Measurements from ENCODE around the gene CIPC.
A peak's percentile ranks its signal among the peaks of the same experiment; 100 is the strongest.

The CIPC gene

DNA sequence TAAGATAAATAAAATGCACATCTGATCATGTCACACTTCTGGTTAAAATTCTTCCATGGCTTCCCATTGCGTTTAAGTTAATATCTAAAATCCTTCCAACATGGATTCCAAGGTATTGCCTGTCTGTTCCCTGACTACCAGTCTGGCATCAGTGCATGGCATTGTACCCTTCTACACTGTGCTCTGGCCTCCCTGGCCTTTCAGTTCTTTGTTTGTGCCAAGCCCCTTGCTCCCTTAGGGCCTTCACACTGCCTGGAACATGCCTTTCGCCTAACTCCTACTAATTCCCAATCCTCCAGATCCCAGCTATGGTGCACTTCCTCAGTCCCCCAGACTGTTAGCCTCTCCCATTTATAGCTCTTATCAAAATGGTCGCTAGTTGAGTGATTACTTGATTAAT lies 6.3 kb downstream of the CIPC start:
- no peak for DNase-seq

DNA sequence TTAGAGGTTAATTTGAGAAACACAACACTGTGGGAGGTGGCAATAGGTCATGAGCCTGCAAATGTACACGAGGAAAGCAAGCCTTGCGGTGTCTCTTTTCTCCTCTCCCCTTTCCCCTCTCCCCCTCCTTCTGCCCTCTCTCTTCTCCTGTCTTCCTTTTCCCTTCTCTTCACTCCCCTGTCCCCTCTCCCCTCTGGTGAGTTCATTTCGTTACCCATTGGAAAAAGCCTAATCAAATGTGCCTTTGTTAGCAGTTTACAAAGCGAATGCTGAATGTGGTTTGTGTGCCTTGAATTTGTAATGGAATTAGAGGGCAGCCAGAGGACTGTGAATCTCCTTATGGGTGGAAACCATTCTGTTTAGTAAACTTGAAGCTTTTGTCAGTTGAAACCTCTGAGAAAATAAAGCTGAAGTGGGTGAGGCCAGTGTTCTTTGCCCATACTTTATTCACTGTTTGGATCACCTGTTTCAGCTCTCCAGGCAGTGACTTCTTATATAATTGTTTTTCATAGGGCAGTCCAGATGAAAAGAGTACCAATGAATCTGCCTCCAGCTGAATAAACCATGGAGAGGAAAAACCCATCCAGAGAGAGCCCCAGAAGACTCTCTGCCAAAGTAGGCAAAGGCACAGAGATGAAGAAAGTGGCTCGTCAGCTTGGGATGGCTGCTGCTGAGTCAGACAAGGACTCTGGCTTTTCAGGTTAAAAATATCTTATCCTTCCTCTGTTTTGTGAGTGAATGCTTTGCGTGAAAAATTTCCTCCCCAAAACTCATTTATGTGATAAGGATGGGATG lies 7.3 kb downstream of the CIPC start:
- no peak for DNase-seq

DNA sequence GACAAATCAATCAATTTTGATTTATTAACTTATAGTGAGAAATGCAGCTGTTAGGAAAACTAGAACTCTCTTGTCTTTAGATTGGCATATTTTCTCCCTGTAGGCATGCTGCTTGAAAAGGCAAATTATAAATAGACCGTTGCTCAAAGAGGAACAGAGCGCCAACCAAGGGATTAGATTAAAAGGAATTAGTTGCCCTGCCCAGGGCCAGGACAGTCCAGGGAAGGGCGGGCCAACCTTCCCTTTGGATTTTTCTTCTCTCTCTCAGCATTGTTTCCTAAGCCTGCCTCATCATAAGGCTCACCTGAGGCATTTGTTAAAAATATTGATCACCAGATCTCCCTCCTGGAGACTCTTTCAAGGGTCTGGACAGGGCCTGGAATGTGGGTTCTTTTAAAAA lies 8.6 kb downstream of the CIPC start:
- DNase-seq, result no peak

- no peak for DNase-seq
These were observed 9.2 kb downstream of the CIPC start for GRCh38 chr14:77107228-77107627.

GRCh38 chr14:77108753-77109152 lies 10.7 kb downstream of the CIPC start:
- DNase-seq, result no peak

DNA sequence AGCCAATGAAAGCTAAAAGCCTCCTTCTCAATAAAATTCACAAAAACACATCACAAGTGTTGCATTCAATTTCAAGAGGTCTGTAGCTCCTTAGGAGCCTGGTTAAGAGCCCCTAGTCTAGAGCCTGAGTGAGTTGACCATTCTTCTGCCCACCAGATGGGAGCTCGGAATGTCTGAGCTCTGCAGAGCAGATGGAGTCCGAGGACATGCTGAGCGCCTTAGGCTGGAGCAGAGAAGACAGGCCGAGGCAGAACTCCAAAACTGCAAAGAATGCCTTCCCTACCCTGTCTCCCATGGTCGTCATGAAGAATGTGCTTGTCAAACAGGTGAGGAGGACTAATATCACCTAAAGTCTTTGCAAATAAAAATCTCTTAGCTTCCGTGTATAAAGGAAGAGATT lies 11.6 kb downstream of the CIPC start:
- no peak for DNase-seq

DNA sequence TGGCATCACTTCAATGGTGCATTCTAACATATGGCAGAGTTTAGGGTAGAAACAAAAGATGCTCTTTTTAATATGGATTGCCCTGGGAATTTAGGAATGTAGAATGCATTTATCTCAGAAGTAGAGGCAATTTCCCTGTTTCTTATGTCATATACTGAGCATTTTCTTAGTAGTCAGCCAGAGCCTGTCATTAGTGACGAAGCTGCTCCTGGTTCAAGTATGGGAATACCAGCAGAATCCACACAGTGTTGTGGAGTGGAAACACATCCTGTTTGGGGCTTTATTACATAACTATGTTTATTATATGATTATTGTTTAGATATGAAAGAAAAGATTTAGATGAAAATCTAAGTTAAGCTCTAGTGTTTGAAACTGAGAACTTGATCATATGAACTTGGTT lies 12.2 kb downstream of the CIPC start:
- no peak for DNase-seq

- no peak for DNase-seq
These were observed 13.0 kb downstream of the CIPC start for GRCh38 chr14:77111021-77111420.

DNA sequence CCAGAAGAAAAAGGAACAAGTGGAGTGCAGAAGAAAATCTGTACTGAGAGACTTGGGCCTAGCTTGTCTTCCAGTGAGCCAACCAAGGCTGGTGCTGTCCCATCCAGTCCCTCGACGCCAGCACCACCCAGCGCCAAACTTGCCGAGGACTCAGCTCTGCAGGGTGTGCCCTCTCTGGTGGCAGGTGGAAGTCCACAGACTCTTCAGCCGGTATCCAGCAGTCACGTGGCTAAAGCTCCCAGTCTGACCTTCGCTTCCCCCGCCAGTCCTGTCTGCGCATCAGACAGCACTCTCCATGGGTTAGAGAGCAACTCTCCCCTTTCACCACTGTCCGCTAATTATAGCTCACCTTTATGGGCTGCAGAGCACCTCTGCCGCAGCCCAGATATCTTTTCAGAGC lies 15.6 kb downstream of the CIPC start:
- no peak for DNase-seq

DNA sequence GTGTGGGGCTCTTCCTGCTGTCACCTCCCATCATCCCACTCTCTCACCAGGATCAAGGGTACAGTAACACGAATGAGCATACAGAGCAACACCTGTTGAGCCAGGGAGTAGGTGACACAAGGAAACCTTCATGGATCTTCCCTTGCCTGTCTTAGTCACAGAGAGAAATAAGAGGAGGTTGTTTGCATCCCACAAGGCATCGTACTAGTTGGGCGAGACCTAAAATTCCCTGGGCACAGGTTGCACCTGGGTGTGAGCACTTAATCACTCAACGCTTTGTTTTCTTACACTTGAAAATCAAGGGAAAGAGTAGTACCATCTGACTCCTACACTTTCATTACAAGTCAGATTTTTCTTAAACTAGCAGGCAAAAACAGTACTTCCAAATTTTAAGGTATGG lies 16.6 kb downstream of the CIPC start:
- DNase-seq, result no peak

GRCh38 chr14:77116172-77116817 lies 18.2 kb downstream of the CIPC start:
- DNase-seq, result no peak

GRCh38 chr14:77119851-77120250 lies 21.8 kb downstream of the CIPC start:
- no peak for DNase-seq

DNA sequence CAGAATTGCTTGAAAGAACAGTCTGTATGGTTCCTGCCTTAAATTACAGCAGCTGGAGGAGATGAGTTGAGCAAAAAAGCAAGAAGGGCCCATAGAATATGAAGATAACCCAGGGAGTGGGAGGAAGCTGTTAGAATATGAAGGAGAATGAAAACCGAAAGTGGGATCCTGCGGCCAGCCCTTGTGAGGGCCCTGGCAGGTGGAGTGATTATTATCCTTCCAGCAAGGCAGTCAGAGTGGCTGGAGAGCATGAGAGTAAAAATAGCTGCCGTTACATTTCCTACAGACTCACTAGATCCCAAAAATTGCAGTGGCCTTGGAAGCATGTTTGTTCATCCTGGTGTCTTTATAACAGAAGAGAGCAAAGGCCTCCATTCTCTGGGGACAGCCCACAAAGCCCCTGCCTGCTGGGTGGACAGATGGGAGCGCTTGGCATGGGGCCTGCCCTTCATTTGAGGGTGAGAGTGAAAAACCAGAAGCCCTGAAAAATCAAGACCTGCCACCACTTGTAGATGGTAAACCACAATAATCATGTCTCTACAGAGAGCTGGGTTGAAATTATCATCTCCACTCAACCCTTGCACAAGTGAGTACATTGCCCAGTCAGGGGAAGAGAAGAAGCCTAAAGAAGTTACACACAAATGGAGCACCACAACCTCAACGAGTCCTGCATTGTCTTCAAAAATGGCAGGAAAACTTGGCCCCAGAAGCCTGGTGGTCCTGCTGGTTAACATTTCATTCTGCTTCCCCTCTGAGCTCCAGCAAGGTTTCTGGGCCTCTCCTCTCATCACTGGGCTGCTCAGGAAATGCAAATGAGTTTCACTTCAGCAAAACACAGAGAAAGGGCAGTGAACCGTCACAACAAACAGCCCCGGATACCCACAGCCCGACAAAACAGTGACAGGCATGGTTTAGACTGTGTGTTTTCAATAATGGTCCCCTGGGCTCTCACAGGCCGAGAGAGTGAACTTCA lies 23.0 kb downstream of the CIPC start:
- DNase-seq, result no peak

DNA sequence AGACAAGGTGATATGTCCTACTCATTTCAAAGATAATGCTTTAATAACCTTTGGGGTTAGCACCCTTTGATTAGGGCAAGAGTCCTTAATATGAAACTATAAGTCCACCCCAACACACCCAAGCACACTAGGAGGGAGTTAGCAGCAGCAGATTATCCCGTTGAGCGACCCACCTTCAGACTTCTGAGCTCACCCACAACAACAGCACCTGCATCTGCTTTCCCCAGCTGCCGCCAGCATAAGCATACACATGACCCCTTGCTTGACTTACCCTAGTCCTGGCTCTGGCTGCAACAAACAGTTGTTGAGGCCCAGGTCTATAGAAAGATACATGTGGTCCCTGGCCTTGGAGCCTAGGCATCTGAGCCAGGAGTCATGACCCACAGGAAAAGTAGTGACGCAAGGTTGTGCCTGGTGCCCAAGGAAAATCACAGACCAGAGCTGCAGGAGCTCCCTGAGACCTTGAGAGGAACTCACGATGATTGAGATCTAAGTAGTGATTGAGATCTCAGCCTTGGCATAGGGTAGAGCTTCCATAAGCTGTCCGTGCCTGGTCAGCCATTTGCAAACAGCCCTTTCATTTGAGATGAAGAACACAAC lies 24.6 kb downstream of the CIPC start:
- DNase-seq, result no peak

- no peak for DNase-seq
These were observed 25.6 kb downstream of the CIPC start for GRCh38 chr14:77123381-77124325.

DNA sequence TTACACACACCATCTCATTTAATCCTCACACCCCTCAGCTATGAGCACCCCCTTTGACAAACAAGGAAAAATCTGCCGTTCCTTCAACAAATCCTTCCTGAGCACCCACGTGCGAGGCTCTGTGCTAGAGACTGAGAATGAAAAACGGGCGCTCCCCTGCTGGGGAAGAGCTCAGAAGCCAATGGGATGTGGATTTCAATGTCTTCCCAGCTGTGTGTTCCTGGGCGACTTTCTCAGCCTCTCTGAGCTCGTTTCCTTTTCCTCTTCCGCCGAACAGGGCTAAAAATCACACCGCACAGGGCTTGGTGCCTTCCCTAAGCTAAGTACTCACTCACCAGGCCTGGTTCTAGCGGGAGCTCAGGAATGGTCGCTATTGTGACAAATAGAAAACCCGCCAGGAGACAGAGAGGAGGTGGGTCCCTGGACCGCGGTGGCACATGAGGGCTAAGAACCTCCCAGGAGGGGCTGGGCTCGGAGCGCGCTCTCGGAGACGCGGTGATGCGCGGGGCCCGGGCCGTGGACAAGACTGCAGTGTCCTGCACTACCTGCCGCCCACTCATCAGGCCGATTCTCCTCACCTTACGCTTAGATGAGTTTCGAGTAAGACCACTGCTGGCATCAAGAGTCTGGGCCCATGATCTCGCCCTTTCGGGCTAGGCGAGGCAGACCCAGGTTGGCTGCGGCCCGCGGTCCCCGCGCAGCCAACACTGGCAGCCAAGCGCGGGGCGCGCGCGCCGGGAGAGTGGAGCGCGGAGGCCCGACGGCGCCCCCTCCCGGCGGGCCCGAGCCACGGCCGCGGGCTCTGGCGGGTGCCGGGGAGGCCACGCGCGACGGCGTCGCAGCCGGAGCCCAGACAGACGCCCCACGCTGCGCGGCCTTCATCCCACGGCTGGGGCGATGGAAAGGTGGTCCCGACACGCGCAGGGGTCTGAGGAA lies 26.6 kb downstream of the CIPC start:
- peak; percentile 61 for DNase-seq

DNA sequence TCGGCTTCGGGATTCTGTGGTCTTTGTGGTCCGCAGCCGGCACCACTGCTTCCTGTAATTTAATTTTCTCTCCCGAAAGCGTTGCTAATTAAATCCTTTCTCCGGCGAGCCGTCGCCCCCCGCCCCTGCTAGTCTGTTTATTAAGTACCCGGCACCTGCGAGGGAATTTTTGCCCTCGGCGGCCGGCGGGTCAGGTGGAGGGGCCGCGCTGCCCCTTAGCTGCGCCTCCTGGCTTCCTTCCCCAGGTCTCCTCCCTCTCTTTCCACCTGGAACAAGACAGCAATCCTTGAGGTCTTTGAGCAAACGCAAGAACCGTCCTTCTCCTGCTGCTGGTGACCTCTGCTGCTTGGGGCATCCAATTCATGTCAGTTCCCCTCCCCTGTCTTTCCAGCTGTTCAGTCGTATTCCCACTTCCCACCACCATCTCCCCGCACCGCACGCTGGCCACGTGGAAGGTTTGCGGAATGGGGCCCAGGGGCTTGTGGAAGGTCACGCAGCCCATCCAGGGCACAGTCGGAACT lies 27.3 kb downstream of the CIPC start:
- no peak for DNase-seq

DNA sequence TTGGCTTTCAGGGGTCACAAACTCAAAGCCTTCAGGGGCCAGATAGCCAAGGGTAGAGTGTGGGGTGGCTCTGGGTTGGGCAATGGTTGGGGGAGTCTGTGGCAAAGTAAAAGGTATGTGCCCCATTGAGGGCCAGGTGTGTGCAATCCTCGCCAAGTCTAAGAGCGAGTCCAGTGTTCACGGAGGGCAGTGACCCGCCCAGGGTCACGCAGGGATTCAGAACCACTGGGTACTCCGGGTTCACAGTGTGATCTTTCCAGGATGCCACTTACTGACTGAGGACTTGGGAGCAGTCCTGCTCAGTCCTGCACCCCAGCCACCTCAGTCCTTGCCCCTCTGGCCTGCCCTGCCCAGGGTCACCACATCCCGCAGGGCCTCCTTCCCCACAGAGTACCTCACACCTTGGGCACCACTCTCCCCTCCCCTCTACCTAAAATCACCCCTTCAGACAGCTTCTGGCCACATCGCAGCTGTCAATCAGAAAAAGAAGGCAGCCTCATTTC lies 27.8 kb downstream of the CIPC start:
- DNase-seq, result no peak

- DNase-seq, result no peak
These were observed 28.5 kb downstream of the CIPC start for GRCh38 chr14:77126461-77126990.

GRCh38 chr14:77128414-77128891 lies 30.4 kb downstream of the CIPC start:
- DNase-seq, result no peak
